ENCODE data around the gene MDFI. TPM values are rescaled to one million over a fixed set of nuclear protein-coding genes. Genes with fewer than 3 reads are reported as not detected.

Gene MDFI
- total and polyA plus RNA-seq, 7 donors: 0.53 to 3.0 (median 0.93) TPM

DNA sequence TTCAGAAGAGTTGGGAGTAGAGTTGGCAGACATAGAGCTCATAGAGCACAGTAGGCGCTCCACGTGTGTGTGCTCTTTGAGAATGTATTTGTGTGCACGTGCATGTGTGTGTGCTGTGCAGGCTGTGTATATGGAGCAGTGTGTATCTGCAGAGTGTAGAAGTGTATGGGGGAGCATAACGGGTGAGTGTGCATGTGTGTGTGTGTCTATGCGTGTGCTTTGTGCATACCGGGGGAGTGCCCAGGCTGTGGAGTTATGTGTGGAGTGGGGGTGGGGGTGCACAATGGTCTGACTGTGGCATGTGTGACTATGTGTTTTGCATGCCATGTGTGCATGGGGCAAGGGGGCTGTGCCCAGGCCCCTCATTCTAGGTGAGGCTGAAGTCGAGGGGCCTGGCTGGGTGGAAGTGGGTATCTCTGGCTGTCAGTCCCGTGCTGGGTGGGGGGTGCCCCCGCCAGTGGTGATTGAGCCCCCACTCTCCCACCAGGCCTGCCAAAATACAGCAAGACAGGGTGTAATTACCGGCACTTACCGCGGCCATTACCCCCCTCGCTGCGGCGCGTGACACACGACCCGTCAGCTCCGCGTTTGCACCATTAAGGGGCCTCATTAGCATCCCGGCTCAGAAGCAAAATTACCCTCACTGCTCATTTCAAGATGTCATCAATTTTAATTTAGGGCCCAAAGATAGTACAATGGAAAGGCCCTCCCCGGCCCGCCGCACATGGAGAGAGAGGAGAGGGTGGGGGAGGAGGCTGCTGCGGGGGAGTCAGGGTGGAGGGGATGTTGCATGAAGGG, 39.1 kb downstream of the MDFI start:
- H3K4me1 ChIP-seq: peaks cover 5% of the 10 kb centered on the region
- peaks cover 0 to 1% (median 0%) of the 10 kb centered on the region in 3 donors for H3K27me3 ChIP-seq (ENCODE audit: insufficient read depth in 3 of 3, low read length in 2 of 3)
- H3K36me3 ChIP-seq (ENCODE audit: insufficient read depth in 1 of 2, low read depth in 1 of 2): no peaks in the 10 kb centered on the region
- TF ChIP-seq CTCF (IDR thresholded peaks at IDR 0.05): no peak
- no peak overlapping the region for H3K4me3 ChIP-seq
- 88 to 90% (median 89%) methylated on average over 25 of the region's 25 CpGs for WGBS, 3 donors
- H3K27ac ChIP-seq: no peak overlapping the region
- intact Hi-C loops (cut with DNase I): no loop called here
- no peak for DNase-seq
- no peak for ATAC-seq
- no peaks in the 10 kb centered on the region for H3K9me3 ChIP-seq

DNA sequence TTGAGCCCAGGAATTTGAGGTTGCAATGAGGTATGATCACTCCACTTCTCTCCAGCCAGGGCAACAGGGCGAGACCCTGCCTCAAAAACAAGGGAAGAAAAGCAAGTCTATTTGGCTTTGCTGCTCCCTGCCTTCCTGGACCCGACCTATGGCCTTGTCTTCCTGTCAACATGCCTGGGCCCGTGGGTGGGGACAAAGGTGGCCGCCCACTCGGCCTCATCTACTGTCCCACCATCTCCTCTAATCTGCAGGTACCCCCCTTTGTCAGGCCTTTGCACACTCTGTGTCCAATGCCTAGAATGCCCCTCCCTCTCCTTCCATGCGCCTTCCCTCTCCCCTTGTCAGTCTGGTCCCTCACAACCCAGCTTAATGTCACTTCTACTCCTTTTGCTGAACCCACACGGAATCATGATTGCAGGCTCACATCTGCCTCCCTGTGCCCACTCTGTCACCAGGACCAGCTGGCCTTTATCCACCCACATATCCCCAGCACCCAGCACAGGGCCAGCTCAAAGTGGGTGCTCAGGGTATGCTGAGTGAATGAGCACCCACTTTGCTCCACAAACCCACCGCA, 40.3 kb downstream of the MDFI start:
- ATAC-seq (no peak), DNase-seq (no peak)
- WGBS, 3 donors: 79 to 84% (median 80%) methylated on average over 8 of the region's 8 CpGs
- no peak overlapping the region for H3K27ac ChIP-seq
- peaks cover 18% of the 10 kb centered on the region for H3K4me1 ChIP-seq
- intact Hi-C loops (cut with DNase I): no loop called here
- no peaks in the 10 kb centered on the region for H3K9me3 ChIP-seq
- H3K36me3 ChIP-seq (ENCODE audit: insufficient read depth in 1 of 2, low read depth in 1 of 2): peaks cover 0 to 1% of the 10 kb centered on the region in 2 donors
- TF ChIP-seq CTCF (IDR thresholded peaks at IDR 0.05): no peak
- peaks cover 0 to 1% (median 0%) of the 10 kb centered on the region in 3 donors for H3K27me3 ChIP-seq (ENCODE audit: insufficient read depth in 3 of 3, low read length in 2 of 3)
- no peak overlapping the region for H3K4me3 ChIP-seq

DNA sequence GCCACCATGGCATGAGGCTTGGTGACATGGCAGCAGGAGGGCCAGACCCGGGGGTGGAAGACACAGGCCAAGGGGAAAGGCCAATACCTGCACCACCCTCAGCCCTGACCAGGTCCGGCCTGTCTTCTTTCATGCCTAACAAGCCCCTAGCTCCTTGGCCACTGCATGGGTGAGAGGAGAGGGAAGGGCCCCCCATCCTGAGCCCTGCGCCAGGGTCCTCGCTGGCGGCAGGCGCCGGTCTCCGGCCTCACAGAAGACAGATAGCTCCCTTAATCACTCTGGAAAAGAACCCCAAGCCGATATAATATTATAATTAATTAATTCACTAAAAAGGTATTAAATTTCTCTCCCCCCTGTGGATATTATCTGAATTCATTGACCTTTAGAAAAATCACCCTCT, 41.4 kb downstream of the MDFI start:
- no peak for TF ChIP-seq CTCF (IDR thresholded peaks at IDR 0.05)
- Histone ChIP-seq H3K27me3 (ENCODE audit: insufficient read depth in 3 of 3, low read length in 2 of 3) (peaks cover 0 to 1% (median 0%) of the 10 kb centered on the region in 3 donors), H3K27ac (no peak overlapping the region), H3K4me3 (no peak overlapping the region), H3K4me1 (peaks cover 21% of the 10 kb centered on the region), H3K36me3 (ENCODE audit: insufficient read depth in 1 of 2, low read depth in 1 of 2) (peaks cover 0 to 12% of the 10 kb centered on the region in 2 donors), H3K9me3 (no peaks in the 10 kb centered on the region)
- DNase-seq: no peak
- no peak for ATAC-seq
- WGBS, 3 donors: 94 to 96% (median 95%) methylated on average over 9 of the region's 9 CpGs
- intact Hi-C loops (cut with DNase I): loop anchor here (5.0 to 10.0 kb wide), 3 partner anchors 215 to 312 kb away; no protein-coding TSS in a partner anchor

GRCh38 chr6:41680182-41680965, 42.1 kb downstream of the MDFI start:
- intact Hi-C loops (cut with DNase I): loop anchor here (5.0 to 10.0 kb wide), 3 partner anchors 216 to 313 kb away; no protein-coding TSS in a partner anchor
- Histone ChIP-seq H3K27me3 (ENCODE audit: insufficient read depth in 3 of 3, low read length in 2 of 3) (peaks cover 0 to 1% (median 0%) of the 10 kb centered on the region in 3 donors), H3K36me3 (ENCODE audit: insufficient read depth in 1 of 2, low read depth in 1 of 2) (peaks cover 0 to 19% of the 10 kb centered on the region in 2 donors), H3K4me1 (peaks cover 21% of the 10 kb centered on the region), H3K27ac (no peak overlapping the region), H3K4me3 (no peak overlapping the region), H3K9me3 (no peaks in the 10 kb centered on the region)
- TF ChIP-seq CTCF (IDR thresholded peaks at IDR 0.05): no peak
- ATAC-seq (no peak), DNase-seq (no peak)
- 74 to 76% (median 74%) methylated on average over 11 of the region's 11 CpGs for WGBS, 3 donors
